A673 (cell line): ENCODE results near the gene TBC1D24. TPM values are rescaled to one million over a fixed set of nuclear protein-coding genes. Genes with fewer than 3 reads are reported as not detected.

Source experiments
- BruUV-seq: library from RNA; stranded (reverse); fragments of 400-500 nt; replicated peaks from 2 replicates; lab custom pipeline; 2021; lab: Mats Ljungman, UMichigan
- CTCF ChIA-PET: fragments of 300-600 bp; sonication (Branson Sonifier 250); formaldehyde crosslinking; loops from one replicate; lab custom pipeline; 2022; ENCODE audit warnings: antibody characterized with exemption; lab: Charles Lee
- POLR2A ChIA-PET: fragments of 300-600 bp; sonication (Branson Sonifier 250); formaldehyde crosslinking; loops from one replicate; lab custom pipeline; 2022; ENCODE audit warnings: antibody characterized with exemption; ENCODE audit not compliant: low non-redundant PET; lab: Charles Lee
- DNase-seq: peaks from one replicate; pipeline ENCODE4 v3.0.0-alpha.2; 2015; ENCODE audit warnings: low spot score
- H3K27ac ChIP-seq: fragments of 200-600 bp; sonication (generic); 2 replicates; pipeline ENCODE4 v1.5.1; 2016; ENCODE audit warnings: mixed run types, low read depth, mild to moderate bottlenecking, mixed read lengths, antibody characterized with exemption, low read length; ENCODE audit not compliant: poor library complexity, severe bottlenecking
- H3K27me3 ChIP-seq: fragments of 200-600 bp; sonication (generic); replicated peaks from 2 replicates; pipeline ENCODE4 v1.6.1; 2017; ENCODE audit warnings: mixed run types, low read depth, mild to moderate bottlenecking, mixed read lengths, antibody characterized with exemption, low read length; ENCODE audit not compliant: insufficient read depth, poor library complexity
- H3K36me3 ChIP-seq: fragments of 200-600 bp; sonication (generic); 2 replicates; pipeline ENCODE4 v1.6.1; 2016; ENCODE audit warnings: mixed run types, mild to moderate bottlenecking, mixed read lengths, antibody characterized with exemption, low read length; ENCODE audit not compliant: insufficient read depth, poor library complexity, severe bottlenecking
- H3K4me1 ChIP-seq: fragments of 200-600 bp; sonication (generic); 2 replicates; pipeline ENCODE4 v1.6.1; 2017; ENCODE audit warnings: mixed run types, mild to moderate bottlenecking, mixed read lengths, antibody characterized with exemption, low read length; ENCODE audit not compliant: insufficient read depth, poor library complexity, severe bottlenecking
- H3K4me3 ChIP-seq: fragments of 200-600 bp; sonication (generic); 2 replicates; pipeline ENCODE4 v1.5.1; 2016; ENCODE audit warnings: low read depth, mixed run types, mild to moderate bottlenecking, mixed read lengths, low read length; ENCODE audit not compliant: poor library complexity, severe bottlenecking
- H3K9me3 ChIP-seq: fragments of 200-600 bp; sonication (generic); 2 replicates; pipeline ENCODE4 v1.6.1; 2016; ENCODE audit warnings: mixed run types, low read depth, mild to moderate bottlenecking, mixed read lengths, antibody characterized with exemption, low read length; ENCODE audit not compliant: poor library complexity, severe bottlenecking
- CTCF ChIP-seq: fragments of 300-800, 200-600 bp; sonication (generic); conservative IDR thresholded peaks from 2 replicates; pipeline ENCODE4 v1.5.1; 2017; ENCODE audit warnings: low read depth, mild to moderate bottlenecking, antibody characterized with exemption, low read length, moderate library complexity, mixed read lengths
- EZH2 ChIP-seq: fragments of 200-600 bp; sonication (generic); IDR thresholded peaks from 2 replicates; pipeline ENCODE4 v1.6.1; 2017; ENCODE audit warnings: borderline replicate concordance, low read depth, mild to moderate bottlenecking, mixed read lengths, antibody characterized with exemption, low read length; ENCODE audit not compliant: poor library complexity, severe bottlenecking
- intact Hi-C: fragments of 100-400 bp; cut with micrococcal nuclease; formaldehyde crosslinking; loops from one replicate; pipeline ENCODE4 v1.10.0; 2022; ENCODE audit not compliant: unreplicated experiment
- total RNA-seq: library from RNA; stranded (reverse); gene quantifications from 2 replicates; pipeline ENCODE4 v1.2.3, GENCODE V29; 2021

Gene TBC1D24
- total RNA-seq, 1 experiment from 2014 or later, result 24.2 TPM

- Histone ChIP-seq H3K27ac (no peak overlapping the region), H3K36me3 (no peaks in the 10 kb centered on the region), H3K9me3 (no peaks in the 10 kb centered on the region), H3K4me3 (no peak overlapping the region), H3K27me3 (no peaks in the 10 kb centered on the region), H3K4me1 (no peaks in the 10 kb centered on the region)
- ChIA-PET POLR2A (no interaction called here), CTCF (no interaction called here)
- TF ChIP-seq EZH2 (no peak), CTCF (no peak)
- BruUV-seq, result no TSS peak
- DNase-seq, result no peak
- intact Hi-C loops, result no loop called here
Observed at GRCh38 chr16:2492292-2492691, 17.4 kb downstream of the TBC1D24 start.

- Histone ChIP-seq H3K4me3 (no peak overlapping the region), H3K27me3 (no peaks in the 10 kb centered on the region), H3K4me1 (no peaks in the 10 kb centered on the region), H3K36me3 (no peaks in the 10 kb centered on the region), H3K27ac (no peak overlapping the region), H3K9me3 (no peaks in the 10 kb centered on the region)
- TF ChIP-seq EZH2, result no peak
- no peak for TF ChIP-seq CTCF
- intact Hi-C loops, result no loop called here
- POLR2A ChIA-PET, result no interaction called here
- BruUV-seq, result no TSS peak
- CTCF ChIA-PET, result no interaction called here
- no peak for DNase-seq
Observed at GRCh38 chr16:2493605-2494004, 18.7 kb downstream of the TBC1D24 start.

GRCh38 chr16:2494616-2495015 lies 19.7 kb downstream of the TBC1D24 start:
- no peaks in the 10 kb centered on the region for H3K27me3 ChIP-seq
- intact Hi-C loops, result no loop called here
- H3K4me1 ChIP-seq, result no peaks in the 10 kb centered on the region
- no TSS peak for BruUV-seq
- no peak overlapping the region for H3K4me3 ChIP-seq
- ChIA-PET CTCF (no interaction called here), POLR2A (no interaction called here)
- H3K9me3 ChIP-seq, result no peaks in the 10 kb centered on the region
- no peak overlapping the region for H3K27ac ChIP-seq
- H3K36me3 ChIP-seq, result no peaks in the 10 kb centered on the region
- TF ChIP-seq CTCF (no peak), EZH2 (no peak)
- DNase-seq, result no peak
